HCT116 (cell line): ENCODE results near the gene LFNG.

Experiments used
- POLR2AphosphoS5 ChIP-seq: IDR thresholded peaks from 2 replicates; pipeline ENCODE4 v1.6.1; 2011; ENCODE audit warnings: mild to moderate bottlenecking, low read depth, low read length, moderate library complexity
- TF ChIP-seq, protein P1 (sequence below), 3 experiments: fragments of 200-600 bp in 1 of 3; sonication (generic) in 1 of 3; IDR thresholded peaks in 2 of 3; conservative IDR thresholded peaks in 1 of 3; 2 replicates each; pipeline ENCODE4 v1.5.1; 2012 to 2017; ENCODE audit warnings: low read depth in 2 of 3, low read length in 2 of 3, antibody characterized with exemption in 1 of 3, borderline replicate concordance in 1 of 3, control low read depth in 1 of 3, mild to moderate bottlenecking in 1 of 3, mixed read lengths in 1 of 3, mixed run types in 1 of 3, moderate library complexity in 1 of 3; ENCODE audit not compliant: insufficient read depth in 1 of 3

DNA sequence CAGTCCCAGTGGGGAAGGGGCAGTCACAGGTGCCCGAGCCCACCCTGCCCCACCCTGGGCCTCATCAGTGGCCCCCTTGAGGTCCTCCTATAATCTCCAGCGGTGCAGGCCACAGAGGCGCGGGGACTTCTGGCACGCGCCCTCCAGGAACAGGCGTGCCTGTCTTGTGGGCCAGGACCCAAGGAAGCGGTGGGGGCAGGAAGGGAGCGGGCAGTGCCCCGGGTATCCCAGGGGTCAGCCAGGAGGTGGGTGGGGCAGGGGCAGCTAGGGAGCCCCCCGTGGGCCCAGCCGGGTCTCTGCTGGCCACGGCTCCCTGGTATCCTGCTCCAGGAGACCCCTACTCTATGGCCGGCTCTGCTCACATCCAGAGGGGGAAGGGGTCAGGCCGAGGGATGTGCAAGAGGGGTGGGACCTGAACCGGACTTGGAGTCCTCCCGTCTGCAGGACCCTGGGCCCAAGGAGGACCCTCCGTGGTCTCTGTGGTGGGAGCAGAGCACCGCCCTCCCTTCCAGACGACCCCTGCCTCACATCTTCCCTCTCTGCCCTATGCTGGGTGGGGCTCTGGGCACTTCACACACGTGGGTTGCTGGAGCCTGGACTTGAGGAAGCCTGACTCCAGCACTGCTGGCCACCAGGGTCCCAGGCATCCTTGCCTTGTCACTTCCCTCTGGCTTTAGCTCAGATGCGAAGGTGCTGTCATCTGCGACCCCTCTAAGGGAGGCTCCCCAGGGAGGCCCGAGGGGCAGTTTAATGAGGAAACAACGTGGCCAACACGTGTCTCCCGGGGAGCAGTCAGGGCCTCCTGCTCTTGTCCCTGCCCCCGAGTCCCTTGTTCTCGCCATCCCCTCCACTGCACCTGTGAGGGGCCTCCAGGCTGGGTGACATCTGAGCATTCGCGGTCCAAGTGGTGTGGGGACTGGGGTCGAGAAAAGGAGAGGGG is 25.1 kb upstream of the LFNG start:
- TF ChIP-seq POLR2AphosphoS5, result no peak
- TF ChIP-seq, protein P1, sequence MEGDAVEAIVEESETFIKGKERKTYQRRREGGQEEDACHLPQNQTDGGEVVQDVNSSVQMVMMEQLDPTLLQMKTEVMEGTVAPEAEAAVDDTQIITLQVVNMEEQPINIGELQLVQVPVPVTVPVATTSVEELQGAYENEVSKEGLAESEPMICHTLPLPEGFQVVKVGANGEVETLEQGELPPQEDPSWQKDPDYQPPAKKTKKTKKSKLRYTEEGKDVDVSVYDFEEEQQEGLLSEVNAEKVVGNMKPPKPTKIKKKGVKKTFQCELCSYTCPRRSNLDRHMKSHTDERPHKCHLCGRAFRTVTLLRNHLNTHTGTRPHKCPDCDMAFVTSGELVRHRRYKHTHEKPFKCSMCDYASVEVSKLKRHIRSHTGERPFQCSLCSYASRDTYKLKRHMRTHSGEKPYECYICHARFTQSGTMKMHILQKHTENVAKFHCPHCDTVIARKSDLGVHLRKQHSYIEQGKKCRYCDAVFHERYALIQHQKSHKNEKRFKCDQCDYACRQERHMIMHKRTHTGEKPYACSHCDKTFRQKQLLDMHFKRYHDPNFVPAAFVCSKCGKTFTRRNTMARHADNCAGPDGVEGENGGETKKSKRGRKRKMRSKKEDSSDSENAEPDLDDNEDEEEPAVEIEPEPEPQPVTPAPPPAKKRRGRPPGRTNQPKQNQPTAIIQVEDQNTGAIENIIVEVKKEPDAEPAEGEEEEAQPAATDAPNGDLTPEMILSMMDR (IDR thresholded peaks at IDR 0.05 in 2 of 3, conservative IDR thresholded peaks at IDR 0.05 in 1 of 3; ENCODE audit: borderline replicate concordance in 1 of 3, insufficient read depth in 1 of 3, low read depth in 2 of 3, low read length in 2 of 3), result no peak
